Loucy (cell line): ENCODE measurements around the gene GRHL3.

ENCODE experiments used
- EZH2phosphoT487 ChIP-seq: fragments of 200-600 bp; IDR thresholded peaks from 2 replicates; pipeline ENCODE4 v1.6.1; 2018; ENCODE audit warnings: antibody characterized with exemption, mild to moderate bottlenecking, moderate library complexity, borderline replicate concordance
- TF ChIP-seq, protein P1 (sequence below): fragments of 200-600 bp; sonication (generic); conservative IDR thresholded peaks from 2 replicates; pipeline ENCODE4 v1.5.1; 2014; ENCODE audit warnings: mild to moderate bottlenecking, antibody characterized with exemption, low read length

DNA sequence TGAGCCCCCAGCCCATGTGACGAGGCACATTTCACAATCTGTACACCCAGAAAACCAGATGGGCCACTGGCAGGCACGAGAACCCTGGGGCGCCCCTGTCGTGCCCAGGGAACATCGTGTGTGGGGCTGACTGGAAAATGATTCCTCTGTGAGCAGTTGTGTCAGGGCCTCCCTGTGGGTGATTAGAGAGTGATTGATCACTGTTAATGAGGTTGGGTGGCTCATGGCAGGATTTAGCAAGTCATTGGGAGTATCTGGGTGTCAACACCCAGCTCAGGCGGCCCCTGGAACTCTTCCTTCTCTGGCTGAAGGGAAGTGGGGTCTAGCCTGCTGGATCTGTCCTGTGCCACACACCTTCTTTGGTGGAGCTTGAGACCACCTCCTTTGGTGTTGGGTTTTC, 5.7 kb downstream of the GRHL3 start:
- TF ChIP-seq, protein P1, sequence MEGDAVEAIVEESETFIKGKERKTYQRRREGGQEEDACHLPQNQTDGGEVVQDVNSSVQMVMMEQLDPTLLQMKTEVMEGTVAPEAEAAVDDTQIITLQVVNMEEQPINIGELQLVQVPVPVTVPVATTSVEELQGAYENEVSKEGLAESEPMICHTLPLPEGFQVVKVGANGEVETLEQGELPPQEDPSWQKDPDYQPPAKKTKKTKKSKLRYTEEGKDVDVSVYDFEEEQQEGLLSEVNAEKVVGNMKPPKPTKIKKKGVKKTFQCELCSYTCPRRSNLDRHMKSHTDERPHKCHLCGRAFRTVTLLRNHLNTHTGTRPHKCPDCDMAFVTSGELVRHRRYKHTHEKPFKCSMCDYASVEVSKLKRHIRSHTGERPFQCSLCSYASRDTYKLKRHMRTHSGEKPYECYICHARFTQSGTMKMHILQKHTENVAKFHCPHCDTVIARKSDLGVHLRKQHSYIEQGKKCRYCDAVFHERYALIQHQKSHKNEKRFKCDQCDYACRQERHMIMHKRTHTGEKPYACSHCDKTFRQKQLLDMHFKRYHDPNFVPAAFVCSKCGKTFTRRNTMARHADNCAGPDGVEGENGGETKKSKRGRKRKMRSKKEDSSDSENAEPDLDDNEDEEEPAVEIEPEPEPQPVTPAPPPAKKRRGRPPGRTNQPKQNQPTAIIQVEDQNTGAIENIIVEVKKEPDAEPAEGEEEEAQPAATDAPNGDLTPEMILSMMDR: no peak
- TF ChIP-seq EZH2phosphoT487: no peak
